Activated T-helper 1 cell treated with anti-CD3 and anti-CD28 coated beads, Interleukin-12 subunit alpha, Interleukin-12 subunit beta, Interleukin-2, Interleukin-4 antibody, amounts not matched to agents 30 ng/mL and 10 ng/mL and 1 ng/mL, durations not matched to agents 14 hours and 24 hours and 36 hours (primary cell): Measurements from ENCODE around the gene PLA2G1B. TPM values are rescaled to one million over a fixed set of nuclear protein-coding genes. Genes with fewer than 3 reads are reported as not detected.
"Not testable (repeated sequence)": the region's sequence is repeated elsewhere in the genome, so short reads cannot be mapped to it uniquely, and the experiment has no call there.

Experiments used
- DNase-seq: peaks from one replicate; pipeline ENCODE4 v3.0.0; 2021; ENCODE audit warnings: low spot score
- H3K27ac Mint-ChIP-seq: one replicate; pipeline ENCODE4 v1.8.0; 2021; ENCODE audit warnings: mild to moderate bottlenecking, mixed read lengths
- H3K27me3 Mint-ChIP-seq: one replicate; pipeline ENCODE4 v1.8.0; 2022; ENCODE audit warnings: mild to moderate bottlenecking, moderate library complexity, mixed read lengths; ENCODE audit not compliant: insufficient read depth
- H3K36me3 Mint-ChIP-seq: one replicate; pipeline ENCODE4 v1.8.0; 2021; ENCODE audit warnings: low read depth, mixed read lengths
- H3K4me1 Mint-ChIP-seq: one replicate; pipeline ENCODE4 v1.8.0; 2021; ENCODE audit warnings: low read depth, mixed read lengths
- H3K4me3 Mint-ChIP-seq: one replicate; pipeline ENCODE4 v1.8.0; 2021; ENCODE audit warnings: mild to moderate bottlenecking, moderate library complexity, mixed read lengths
- H3K9me3 Mint-ChIP-seq: one replicate; pipeline ENCODE4 v1.8.0; 2021; ENCODE audit warnings: mixed read lengths
- intact Hi-C: fragments of 100-400 bp; cut with micrococcal nuclease; formaldehyde crosslinking; loops from one replicate; pipeline ENCODE4 v1.15.1; 2024
- total RNA-seq: library from RNA; stranded (reverse); gene quantifications from 2 replicates; pipeline ENCODE4 v1.2.3, GENCODE V29; 2022

Gene PLA2G1B
- total RNA-seq, 1 donor from 2014 or later = not detected

GRCh38 chr12:120352117-120352516 is 24.5 kb upstream of the PLA2G1B start:
- Mint-ChIP-seq H3K9me3 (no peaks in the 10 kb centered on the region), H3K27me3 (peaks cover 6% of the 10 kb centered on the region), H3K4me1 (no peaks in the 10 kb centered on the region), H3K36me3 (no peaks in the 10 kb centered on the region), H3K27ac (no peak overlapping the region), H3K4me3 (no peak overlapping the region)
- DNase-seq = no peak
- intact Hi-C loops = no loop called here

- no peaks in the 10 kb centered on the region for H3K9me3 Mint-ChIP-seq
- no peak overlapping the region for H3K4me3 Mint-ChIP-seq
- H3K4me1 Mint-ChIP-seq = no peaks in the 10 kb centered on the region
- peaks cover 3% of the 10 kb centered on the region for H3K27me3 Mint-ChIP-seq
- no peaks in the 10 kb centered on the region for H3K36me3 Mint-ChIP-seq
- no peak overlapping the region for H3K27ac Mint-ChIP-seq
- intact Hi-C loops = no loop called here
- DNase-seq = no peak
Measured at GRCh38 chr12:120350576-120351350, 23.2 kb upstream of the PLA2G1B start.

DNA sequence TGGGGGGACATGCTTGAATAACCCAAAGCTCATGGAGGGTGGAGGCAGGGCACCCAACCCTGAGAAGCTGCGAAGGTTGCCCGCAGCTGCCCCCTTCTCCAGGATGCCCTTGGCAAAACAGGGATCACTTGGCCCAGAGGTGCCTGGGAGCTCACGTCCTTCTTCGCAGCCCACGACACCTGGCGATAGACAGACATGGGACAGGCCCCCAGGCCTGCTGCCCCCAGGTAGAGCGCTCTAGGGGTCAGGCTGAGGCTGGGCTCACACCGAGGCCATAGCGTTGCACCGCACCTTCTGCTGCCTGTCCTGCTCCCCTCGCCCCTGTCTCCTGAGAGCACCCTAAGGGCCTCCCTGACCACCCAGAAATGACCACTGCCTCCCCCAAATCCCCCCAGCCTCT is 20.2 kb upstream of the PLA2G1B start:
- Mint-ChIP-seq H3K4me3 (no peak overlapping the region), H3K9me3 (no peaks in the 10 kb centered on the region), H3K36me3 (no peaks in the 10 kb centered on the region), H3K27ac (no peak overlapping the region), H3K27me3 (peaks cover 3% of the 10 kb centered on the region), H3K4me1 (no peaks in the 10 kb centered on the region)
- intact Hi-C loops = no loop called here
- no peak for DNase-seq

DNA sequence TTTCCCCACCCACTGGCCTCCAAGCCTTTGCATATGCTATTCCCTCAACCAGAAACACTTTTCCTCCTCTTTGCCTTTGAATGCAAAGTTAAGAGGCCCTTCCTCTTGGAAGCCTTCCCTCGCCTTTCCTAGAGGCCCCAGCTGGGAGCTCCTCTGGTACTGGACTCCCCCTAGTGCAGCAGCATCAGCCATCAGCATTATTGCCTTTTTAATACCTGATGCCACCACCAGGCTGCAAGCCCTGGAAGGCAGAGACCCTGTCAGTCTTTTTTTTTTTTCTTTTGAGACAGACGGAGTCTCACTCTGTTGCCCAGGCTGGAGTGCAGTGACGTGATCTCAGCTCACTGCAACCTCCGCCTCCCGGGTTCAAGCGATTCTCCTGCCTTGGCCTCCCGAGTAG is 19.1 kb upstream of the PLA2G1B start:
- no peak overlapping the region for H3K27ac Mint-ChIP-seq
- intact Hi-C loops = no loop called here
- H3K9me3 Mint-ChIP-seq = no peaks in the 10 kb centered on the region

GRCh38 chr12:120346031-120346430 is 18.5 kb upstream of the PLA2G1B start:
- no peak for DNase-seq
- Mint-ChIP-seq H3K36me3 (no peaks in the 10 kb centered on the region), H3K27me3 (no peaks in the 10 kb centered on the region), H3K27ac (no peak overlapping the region), H3K4me1 (no peaks in the 10 kb centered on the region), H3K9me3 (no peaks in the 10 kb centered on the region), H3K4me3 (no peak overlapping the region)
- intact Hi-C loops = no loop called here

More for the DNA sequence above, 19.1 kb upstream of the PLA2G1B start:
- Mint-ChIP-seq H3K4me3 (no peak overlapping the region), H3K4me1 (no peaks in the 10 kb centered on the region), H3K36me3 (no peaks in the 10 kb centered on the region), H3K27me3 (no peaks in the 10 kb centered on the region)
- no peak for DNase-seq

- Mint-ChIP-seq H3K36me3 (no peaks in the 10 kb centered on the region), H3K27ac (no peak overlapping the region), H3K9me3 (peaks cover 1% of the 10 kb centered on the region), H3K4me1 (no peaks in the 10 kb centered on the region), H3K27me3 (no peaks in the 10 kb centered on the region), H3K4me3 (no peak overlapping the region)
- DNase-seq = no peak
- intact Hi-C loops = no loop called here
Measured at GRCh38 chr12:120343692-120344091, 16.1 kb upstream of the PLA2G1B start.

DNA sequence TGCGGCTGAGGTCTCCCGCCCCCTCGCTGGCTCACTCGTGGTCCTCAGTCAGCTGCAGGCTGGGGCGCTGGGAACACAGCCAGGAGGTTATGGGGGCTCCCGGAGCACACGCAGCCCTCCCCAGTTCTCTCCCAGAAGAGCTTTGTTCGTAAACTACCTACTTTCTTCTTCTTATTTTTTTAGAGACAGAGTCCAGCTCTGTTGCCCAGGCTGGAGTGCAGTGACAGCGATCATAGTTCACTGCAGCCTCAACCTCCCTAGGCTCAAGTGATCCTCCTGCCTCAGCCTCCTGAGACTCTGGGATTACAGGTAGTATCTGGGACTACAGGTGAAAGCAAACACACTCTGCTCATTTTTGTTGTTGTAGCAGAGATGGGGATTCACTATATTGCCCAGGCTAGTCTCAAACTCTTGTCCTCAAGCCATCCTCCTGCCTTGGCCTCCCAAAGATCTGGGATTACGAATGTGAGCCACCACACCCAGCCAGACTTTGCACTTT is 15.5 kb upstream of the PLA2G1B start:
- H3K4me3 Mint-ChIP-seq = no peak overlapping the region
- DNase-seq = no peak
- H3K4me1 Mint-ChIP-seq = no peaks in the 10 kb centered on the region
- peaks cover under 1% of the 10 kb centered on the region for H3K27me3 Mint-ChIP-seq
- H3K36me3 Mint-ChIP-seq = no peaks in the 10 kb centered on the region
- H3K27ac Mint-ChIP-seq = no peak overlapping the region
- intact Hi-C loops = no loop called here
- H3K9me3 Mint-ChIP-seq = peaks cover 5% of the 10 kb centered on the region

GRCh38 chr12:120342175-120343038 is 14.8 kb upstream of the PLA2G1B start:
- no peak overlapping the region for H3K27ac Mint-ChIP-seq
- no peaks in the 10 kb centered on the region for H3K4me1 Mint-ChIP-seq
- H3K36me3 Mint-ChIP-seq = peaks cover 3% of the 10 kb centered on the region
- no peak overlapping the region for H3K4me3 Mint-ChIP-seq
- no peak for DNase-seq
- H3K27me3 Mint-ChIP-seq = peaks cover 6% of the 10 kb centered on the region
- intact Hi-C loops = no loop called here
- H3K9me3 Mint-ChIP-seq = peaks cover 12% of the 10 kb centered on the region

DNA sequence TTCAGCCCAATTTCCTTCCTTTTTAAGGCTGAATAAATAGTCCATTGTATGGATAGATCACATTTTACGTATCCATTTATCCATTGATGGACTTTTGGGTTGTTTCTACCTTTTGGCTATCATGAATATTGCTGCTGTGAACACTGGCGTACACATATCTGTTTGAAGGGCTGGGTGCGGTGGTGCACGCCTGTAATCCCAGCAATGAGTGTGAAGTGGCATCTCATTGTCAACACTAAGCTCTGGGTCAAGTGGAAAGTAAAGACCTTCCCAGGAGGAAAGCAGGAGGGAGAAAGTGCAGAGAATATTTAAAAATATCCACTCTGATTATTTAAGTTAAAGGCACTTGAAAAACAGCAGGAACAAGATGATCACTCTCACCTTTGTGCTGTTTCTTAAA is 11.7 kb upstream of the PLA2G1B start:
- Mint-ChIP-seq H3K27ac (no peak overlapping the region), H3K9me3 (peaks cover 27% of the 10 kb centered on the region), H3K4me3 (no peak overlapping the region), H3K27me3 (peaks cover 7% of the 10 kb centered on the region), H3K4me1 (no peaks in the 10 kb centered on the region), H3K36me3 (peaks cover 3% of the 10 kb centered on the region)
- intact Hi-C loops = no loop called here
- no peak for DNase-seq

DNA sequence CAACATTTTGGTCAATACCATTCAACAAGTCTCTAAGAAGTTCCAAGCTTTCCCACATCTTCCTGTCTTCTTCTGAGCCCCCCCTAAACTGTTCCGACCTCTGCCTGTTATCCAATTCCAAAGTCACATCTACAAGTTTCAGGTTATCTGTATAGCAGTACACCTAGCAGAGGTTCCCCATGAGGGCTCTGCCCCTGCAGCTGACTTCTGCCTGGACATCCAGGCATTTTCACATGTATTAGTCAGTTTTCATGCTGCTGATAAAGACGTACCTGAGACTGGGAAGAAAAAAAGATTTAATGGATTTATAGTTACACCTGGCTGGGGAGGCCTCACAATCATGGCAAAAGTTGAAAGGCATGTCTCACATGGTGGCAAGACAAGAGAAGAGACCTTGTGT is 10.2 kb upstream of the PLA2G1B start:
- Mint-ChIP-seq H3K36me3 (peaks cover 3% of the 10 kb centered on the region), H3K9me3 (peaks cover 27% of the 10 kb centered on the region), H3K27me3 (peaks cover 12% of the 10 kb centered on the region), H3K4me3 (no peak overlapping the region), H3K4me1 (no peaks in the 10 kb centered on the region), H3K27ac (no peak overlapping the region)
- intact Hi-C loops = no loop called here
- no peak for DNase-seq

- H3K36me3 Mint-ChIP-seq, H3K27ac Mint-ChIP-seq, DNase-seq, H3K4me1 Mint-ChIP-seq, H3K4me3 Mint-ChIP-seq, intact Hi-C loops: not testable (repeated sequence)
- Mint-ChIP-seq H3K27me3 (peaks cover 12% of the 10 kb centered on the region), H3K9me3 (peaks cover 27% of the 10 kb centered on the region)
Measured at GRCh38 chr12:120336392-120336791, 8.8 kb upstream of the PLA2G1B start.

DNA sequence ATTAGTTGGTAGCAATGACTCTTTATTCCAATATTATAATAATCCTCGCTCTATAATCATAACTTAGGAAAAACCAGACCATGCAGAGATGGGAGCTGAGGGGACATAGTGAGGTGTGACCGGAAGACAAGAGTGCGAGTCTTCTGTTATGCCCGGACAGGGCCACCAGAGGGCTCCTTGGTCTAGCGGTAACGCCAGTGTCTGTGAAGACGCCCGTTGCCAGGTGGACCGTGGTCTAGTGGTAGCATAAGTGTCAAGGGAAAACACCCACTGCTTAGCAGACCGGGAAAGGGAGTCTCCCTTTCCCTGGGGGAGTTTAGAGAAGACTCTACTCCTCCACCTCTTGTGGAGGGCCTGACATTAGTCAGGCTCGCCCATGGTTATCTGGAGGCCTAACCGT is 7.9 kb upstream of the PLA2G1B start:
- Mint-ChIP-seq H3K27me3 (peaks cover 12% of the 10 kb centered on the region), H3K9me3 (peaks cover 27% of the 10 kb centered on the region)
- H3K36me3 Mint-ChIP-seq, H3K27ac Mint-ChIP-seq, H3K4me3 Mint-ChIP-seq, H3K4me1 Mint-ChIP-seq, intact Hi-C loops, DNase-seq: not testable (repeated sequence)

GRCh38 chr12:120332523-120332922 is 4.9 kb upstream of the PLA2G1B start:
- Mint-ChIP-seq H3K9me3 (peaks cover 16% of the 10 kb centered on the region), H3K27me3 (peaks cover 14% of the 10 kb centered on the region), H3K27ac (no peak overlapping the region), H3K4me3 (no peak overlapping the region), H3K4me1 (no peaks in the 10 kb centered on the region), H3K36me3 (no peaks in the 10 kb centered on the region)
- intact Hi-C loops = no loop called here
- DNase-seq = no peak
